Tongue (tissue), 2 donors: ENCODE data around the gene TRMT10C. TPM values are rescaled to one million over a fixed set of nuclear protein-coding genes. Genes with fewer than 3 reads are reported as not detected.
A peak's percentile ranks its signal among the peaks of the same experiment; 100 is the strongest.
"Not testable (repeated sequence)": the region's sequence is repeated elsewhere in the genome, so short reads cannot be mapped to it uniquely, and the experiment has no call there.

Experiments
- DNase-seq: peaks from one replicate; pipeline ENCODE4 v3.0.0-alpha.2; 2015
- total RNA-seq: library from RNA; depleted of rRNA; stranded (reverse); fragments of >200 nt; gene quantifications from one replicate; pipeline ENCODE4 v1.2.3, GENCODE V29; 2014

TRMT10C gene
- total RNA-seq, result 34.4 TPM

- peak; percentile 97 for DNase-seq
Observed at GRCh38 chr3:101561630-101562328, at the start of gene TRMT10C. Gene TRMT10C (plus strand): TSS chr3:101561868. CDS start chr3:101564782, 2,914 bp downstream.

- no peak for DNase-seq
Observed at GRCh38 chr3:101512396-101512645, 49.3 kb upstream of the TRMT10C start.

GRCh38 chr3:101512646-101513418 lies 48.8 kb upstream of the TRMT10C start, which contains the start of gene SENP7:
Gene SENP7 (minus strand): TSS chr3:101513212. CDS start chr3:101513130, 82 bp downstream.
- DNase-seq, result peak; percentile 96

- no peak for DNase-seq
Observed at GRCh38 chr3:101513419-101513986, 48.2 kb upstream of the TRMT10C start.

GRCh38 chr3:101518421-101518871 lies 43.2 kb upstream of the TRMT10C start:
- no peak for DNase-seq

- no peak for DNase-seq
Observed at GRCh38 chr3:101519685-101520365, 41.8 kb upstream of the TRMT10C start.

GRCh38 chr3:101521211-101521701 lies 40.4 kb upstream of the TRMT10C start:
- no peak for DNase-seq

- no peak for DNase-seq
Observed at GRCh38 chr3:101527441-101527840, 34.2 kb upstream of the TRMT10C start.

GRCh38 chr3:101527906-101528305 lies 33.8 kb upstream of the TRMT10C start:
- DNase-seq, result no peak

- no peak for DNase-seq
Observed at GRCh38 chr3:101529816-101530685, 31.6 kb upstream of the TRMT10C start.

- no peak for DNase-seq
Observed at GRCh38 chr3:101530686-101531047, 31.0 kb upstream of the TRMT10C start.

GRCh38 chr3:101531473-101532086 lies 30.1 kb upstream of the TRMT10C start:
- no peak for DNase-seq

GRCh38 chr3:101532783-101533602 lies 28.7 kb upstream of the TRMT10C start:
- DNase-seq, result no peak

- DNase-seq, result no peak
Observed at GRCh38 chr3:101533603-101533968, 28.1 kb upstream of the TRMT10C start.

GRCh38 chr3:101535221-101535620 lies 26.4 kb upstream of the TRMT10C start:
- DNase-seq, result no peak

- no peak for DNase-seq
Observed at GRCh38 chr3:101536266-101536665, 25.4 kb upstream of the TRMT10C start.

GRCh38 chr3:101536955-101537354 lies 24.7 kb upstream of the TRMT10C start:
- not testable (repeated sequence) for DNase-seq

- DNase-seq, result no peak
Observed at GRCh38 chr3:101542957-101543356, 18.7 kb upstream of the TRMT10C start.

GRCh38 chr3:101544161-101544850 lies 17.4 kb upstream of the TRMT10C start:
- no peak for DNase-seq
